Measurements from ENCODE around the gene DRICH1.
"Not testable (repeated sequence)": the region's sequence is repeated elsewhere in the genome, so short reads cannot be mapped to it uniquely, and the experiment has no call there.

DRICH1 gene, protein sequence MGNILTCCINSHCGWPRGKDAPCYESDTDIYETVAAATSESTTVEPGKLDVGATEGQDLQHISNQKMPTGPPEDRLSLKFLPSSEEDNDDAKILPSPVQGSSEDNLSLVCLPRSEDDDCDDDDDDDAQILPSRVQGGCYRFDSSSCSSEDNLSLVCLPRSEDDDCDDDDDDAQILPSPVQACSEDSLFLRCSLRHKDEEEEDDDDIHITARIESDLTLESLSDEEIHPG

DNA sequence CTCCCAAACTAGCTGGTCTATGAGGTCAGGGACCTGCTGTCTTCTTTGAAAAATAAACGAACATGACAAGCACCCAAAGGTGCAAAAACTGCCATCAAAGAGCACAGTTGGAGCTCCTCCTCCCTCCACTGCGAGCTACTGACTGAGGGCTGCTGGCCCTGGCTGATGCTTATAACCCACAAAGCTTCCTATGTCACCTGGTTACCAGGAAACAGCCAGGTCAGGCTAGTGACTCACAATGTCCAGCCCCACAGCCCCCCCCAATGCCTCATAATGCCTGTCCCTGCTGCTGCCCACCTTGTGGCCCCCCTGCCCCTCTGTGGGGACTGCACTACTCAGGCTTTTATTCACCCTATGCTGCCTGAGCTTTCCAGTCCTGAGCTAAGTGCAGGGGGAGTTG, at the start of gene DRICH1:
Gene DRICH1, minus strand, starts transcription at position 144 of the 400 bp plus-strand sequence. CDS start 298 bp downstream, outside the sequence.
- no peak for DNase-seq

DNA sequence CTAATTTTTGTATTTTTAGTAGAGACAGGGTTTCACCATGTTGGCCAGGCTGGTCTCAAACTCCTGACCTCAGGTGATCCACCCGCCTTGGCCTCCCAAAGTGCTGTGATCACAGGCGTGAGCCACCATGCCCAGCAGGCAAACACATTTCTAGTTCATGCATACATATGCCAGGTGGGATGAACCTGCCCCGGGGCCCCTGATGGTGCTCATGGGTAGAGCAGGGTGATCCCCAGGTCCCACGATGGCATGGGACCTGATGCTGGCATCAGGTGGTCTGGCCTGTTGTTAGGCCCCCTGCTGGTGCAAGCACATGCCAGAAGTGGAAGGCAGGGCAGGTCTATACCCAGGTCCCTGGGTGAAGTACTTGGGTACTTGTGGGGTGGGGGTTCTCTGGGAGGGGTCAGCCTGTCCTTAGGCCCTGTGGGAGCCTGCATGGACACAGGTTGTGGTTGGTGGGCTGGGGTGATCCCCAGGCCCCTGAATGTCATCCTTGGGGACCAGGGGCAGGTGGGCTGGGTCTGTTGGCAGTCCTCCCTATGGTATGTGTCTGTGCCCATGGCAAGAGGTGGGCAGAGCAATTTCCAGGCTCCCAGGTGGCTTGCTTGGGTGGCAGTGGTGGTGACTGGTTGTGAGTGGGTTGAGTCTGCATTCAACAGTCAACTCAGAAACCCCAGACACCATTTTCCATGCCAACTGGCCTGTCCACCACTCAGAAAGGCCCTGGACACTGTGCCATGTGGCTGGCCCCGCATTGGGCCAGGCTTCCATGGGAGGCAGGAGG, 49.1 kb upstream of the DRICH1 start:
- no peak for DNase-seq

DNA sequence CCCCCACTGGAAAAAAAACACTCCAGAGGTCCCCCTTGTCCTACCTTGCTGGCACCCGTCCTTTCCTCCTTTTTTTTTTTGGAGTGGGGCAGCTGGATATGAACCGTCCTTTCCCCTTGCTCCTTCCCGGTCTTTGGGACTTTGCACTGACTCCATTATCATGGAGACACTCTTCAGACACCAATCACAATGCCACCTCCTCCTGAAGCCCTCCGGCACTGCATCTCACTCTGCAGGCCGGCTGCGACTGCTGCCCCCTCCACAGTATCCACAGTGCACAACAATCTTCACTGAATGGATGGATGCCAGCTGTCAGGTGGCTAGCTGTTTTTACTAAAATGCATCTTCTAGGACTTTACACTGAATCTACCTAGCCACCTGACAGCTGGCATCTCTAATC, 46.0 kb upstream of the DRICH1 start:
- DNase-seq: no peak

DNA sequence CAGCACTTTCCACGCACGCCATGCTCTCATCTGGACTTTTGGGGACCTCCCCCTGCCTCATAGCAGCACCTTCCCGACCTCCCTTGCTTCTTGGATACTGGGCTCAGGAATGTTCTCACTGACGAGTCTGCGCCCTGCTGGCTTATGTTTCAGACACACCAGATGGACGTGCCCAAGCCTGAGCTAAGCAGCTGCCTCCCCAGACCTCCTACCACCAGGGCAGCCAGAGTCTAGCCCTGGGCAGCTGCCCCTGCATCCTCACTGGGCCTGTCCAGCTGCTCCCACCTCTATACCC, 45.5 kb upstream of the DRICH1 start:
- peak; percentile 30 for DNase-seq

DNA sequence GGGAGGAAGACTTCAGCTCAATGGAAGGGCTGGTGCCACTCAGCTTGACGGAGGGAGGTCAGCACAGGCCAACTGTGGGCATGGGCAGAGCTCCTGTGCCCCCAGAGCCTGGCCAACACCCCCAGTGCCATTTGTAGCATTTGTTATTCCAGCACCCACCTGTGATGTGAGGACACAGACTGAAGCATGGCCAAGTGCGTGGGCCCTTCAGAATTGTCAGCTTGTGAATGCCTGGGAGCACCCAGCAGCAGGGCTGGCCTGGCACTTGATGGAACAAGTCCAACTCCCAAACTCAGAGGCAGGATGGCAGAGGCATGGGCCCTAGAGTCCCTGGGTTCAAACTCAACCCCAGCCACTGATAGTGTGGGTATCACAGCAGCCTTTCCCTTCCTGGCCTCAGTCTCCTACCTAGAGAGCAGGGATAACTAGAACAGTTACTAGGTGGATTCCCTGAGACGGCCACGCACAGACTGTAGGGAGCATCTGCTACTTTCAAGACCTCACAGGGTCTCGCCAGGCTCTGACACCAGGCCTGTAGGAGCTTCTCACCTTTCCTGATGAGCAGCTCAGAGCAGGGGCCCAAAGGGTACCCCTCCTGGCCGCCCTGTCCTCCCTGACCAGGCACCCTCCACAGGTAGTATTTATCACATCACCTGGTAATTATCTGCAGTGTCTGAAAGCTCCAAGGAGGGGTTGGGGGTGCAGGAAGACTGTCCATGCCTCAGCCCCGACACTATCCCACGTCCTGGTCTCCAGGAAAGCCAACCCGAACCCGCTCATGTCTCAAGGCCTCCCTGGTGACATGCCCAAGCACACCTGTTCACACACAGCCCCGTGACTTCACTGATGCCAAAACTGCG, 45.0 kb upstream of the DRICH1 start:
- DNase-seq: not testable (repeated sequence)

DNA sequence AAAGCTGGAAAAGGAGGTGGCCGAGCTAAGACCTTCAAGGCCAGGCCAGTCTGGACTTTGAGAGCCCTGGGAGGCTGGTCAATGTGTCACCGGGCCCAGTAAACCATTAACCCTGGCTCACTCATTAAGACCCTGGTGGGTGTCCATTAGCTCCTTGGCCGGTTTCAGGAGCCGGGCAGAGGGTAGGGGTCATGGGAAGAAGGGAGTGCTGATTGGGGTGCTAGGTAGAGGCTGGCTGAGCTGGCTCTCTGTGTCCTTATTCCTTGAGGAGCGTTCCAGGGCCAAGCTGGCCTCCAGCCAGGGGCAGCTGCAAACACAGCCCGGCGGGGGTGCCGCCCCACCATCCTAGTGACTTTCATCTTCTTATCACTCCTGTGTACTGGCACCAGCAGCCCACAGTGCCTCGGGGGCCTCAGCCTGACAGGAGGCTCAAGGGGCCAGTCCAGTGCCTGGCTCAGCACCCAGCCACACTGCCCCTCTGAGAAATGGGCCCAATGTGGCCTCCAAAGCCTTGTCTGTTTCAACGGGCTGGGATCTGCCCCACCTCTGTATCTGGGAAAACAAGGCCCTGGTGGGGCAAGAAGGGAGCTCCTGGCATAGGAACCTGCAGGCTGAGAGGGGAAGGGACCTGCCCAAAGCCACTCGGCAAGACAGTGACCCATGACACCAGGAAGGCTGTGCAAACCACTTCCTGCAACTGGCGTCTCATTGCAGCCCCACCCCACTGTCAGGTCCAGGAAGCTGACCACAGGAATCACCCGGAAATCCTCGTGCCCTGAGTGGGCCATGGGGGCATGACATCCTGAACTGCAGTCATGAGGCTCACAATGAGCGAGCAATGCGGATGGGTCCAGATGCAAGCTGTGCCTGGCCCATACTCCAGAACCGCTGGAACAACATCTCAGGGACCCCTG, 43.6 kb upstream of the DRICH1 start:
- no peak for DNase-seq

DNA sequence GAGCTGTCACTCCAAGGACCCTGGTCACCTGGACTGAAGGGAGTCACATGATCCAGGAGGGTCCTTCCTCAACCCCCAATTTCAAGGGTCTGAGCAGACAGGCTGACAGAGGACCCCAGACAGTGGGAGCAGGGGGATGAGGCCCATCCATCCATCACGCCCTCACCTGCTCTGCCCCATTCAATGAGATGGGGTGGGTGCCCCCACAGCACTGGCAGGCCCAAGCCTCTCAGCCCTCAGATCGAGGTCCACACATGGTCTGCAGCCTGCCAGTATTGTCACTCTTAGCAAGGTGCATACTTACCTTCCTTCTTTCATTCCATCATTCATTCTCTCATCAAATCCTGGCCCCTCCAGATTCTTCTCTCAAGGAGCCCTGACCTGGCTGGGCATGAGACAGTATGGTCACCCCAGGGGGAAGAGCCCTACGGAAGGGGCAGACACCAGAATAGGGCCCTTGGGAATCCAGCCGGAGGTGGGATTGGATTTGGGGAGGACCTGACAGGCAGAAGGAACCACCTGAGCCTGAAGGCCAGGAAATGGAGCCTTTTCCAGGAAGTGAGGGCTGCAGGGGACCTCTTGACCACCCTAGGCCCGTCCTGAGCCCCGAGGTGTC, 42.9 kb upstream of the DRICH1 start:
- not testable (repeated sequence) for DNase-seq

DNA sequence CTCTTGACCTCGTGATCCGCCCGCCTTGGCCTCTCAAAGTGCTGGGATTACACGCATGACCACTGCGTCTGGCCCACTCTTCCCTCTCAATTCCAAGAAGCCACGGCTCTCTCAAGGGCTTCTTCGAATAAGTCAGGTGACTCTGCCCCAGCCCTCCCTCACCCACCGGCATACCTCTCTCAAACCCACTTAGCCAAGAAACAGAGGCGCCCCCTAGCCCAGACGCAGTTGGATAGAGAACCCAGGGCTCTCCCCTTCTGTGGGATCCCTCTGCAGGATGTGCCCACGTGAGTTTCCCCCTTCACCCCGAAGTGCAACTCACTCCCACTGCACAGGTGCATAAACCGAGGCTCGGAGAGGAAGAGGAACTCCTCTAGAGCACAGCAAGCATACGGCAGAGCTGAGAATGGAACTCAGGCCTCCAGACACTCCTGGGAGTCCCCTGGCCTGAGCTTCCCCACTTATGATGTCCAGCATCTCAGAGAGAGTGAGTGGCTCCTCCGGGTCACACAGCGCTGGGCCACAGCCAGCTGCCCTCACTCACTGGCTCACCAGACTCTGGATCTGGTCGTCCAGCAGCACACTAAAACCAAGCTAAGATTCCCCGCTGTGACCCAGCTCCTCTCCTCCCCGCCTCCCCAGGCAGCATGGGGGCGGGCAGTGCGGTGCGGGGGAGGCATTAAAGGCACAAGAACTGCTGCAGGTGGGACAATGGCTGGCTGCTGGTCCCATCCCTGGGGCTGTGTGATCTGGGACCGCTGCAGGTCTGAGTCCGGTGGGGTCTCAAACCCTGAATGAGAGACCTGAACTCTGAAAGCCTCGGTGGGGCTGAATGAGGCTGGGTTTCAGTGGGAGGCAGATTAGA, 41.9 kb upstream of the DRICH1 start:
- DNase-seq: no peak

DNA sequence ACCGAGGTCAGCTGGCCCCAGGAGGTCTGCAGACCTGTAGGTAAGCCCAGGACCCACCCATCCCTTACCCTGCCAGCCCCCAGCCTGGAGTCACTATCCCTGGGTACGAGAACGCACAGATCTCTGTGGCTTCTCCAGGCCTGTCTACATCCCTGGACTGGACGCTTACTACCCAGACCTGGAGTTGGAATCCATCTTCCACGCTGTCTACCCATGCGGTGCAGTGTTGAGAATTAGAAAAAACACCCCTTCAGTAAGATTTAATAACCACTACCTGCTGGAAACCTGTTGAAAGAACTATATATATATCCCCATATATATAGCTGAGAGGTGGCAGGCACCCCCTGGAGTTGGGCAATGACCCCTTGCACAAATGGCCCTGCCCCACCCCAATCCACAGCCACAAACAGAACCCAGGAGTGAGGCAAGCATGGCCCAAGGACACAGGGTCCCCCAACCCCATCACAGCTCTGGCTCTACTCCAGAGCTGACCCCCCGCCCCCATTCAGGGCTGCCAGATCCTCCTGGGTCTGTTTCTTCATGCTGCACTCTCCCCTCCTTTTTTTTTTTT, 41.0 kb upstream of the DRICH1 start:
- DNase-seq: no peak

DNA sequence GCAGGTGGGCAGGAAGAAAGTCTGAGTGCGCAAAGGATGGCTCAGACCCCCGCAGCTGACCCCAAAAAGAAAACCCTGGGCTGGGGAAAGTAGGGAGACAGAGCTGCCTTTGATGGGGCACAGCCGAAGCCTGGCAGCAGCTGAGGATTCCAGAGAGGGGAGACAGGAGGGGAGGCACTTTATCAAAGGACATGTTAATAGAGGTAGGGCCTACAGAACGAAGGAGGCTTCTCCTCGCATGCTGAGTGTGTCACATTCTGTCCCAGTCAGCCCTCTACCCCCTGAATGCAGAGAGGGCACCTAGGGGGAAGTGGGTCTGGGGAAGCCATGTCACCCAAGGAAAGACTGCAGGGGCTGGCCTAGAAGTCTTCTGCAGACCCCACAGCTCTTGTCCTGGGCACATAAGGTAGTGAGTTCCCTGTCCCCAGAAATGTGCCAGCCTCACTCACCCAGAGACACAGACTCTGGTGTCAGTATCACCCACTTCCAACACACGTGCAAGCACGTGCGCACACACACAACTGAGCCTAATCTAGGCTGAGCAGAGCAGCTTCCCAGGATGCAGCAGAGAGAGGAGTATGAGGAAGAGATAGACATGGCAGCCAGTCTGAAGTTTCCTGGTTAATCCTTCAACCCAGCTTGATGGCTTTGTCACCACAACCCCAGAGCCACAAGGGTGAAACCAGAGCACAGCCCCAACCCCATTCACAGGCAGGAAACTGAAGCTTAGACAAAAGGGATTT, 40.4 kb upstream of the DRICH1 start:
- DNase-seq: not testable (repeated sequence)

DNA sequence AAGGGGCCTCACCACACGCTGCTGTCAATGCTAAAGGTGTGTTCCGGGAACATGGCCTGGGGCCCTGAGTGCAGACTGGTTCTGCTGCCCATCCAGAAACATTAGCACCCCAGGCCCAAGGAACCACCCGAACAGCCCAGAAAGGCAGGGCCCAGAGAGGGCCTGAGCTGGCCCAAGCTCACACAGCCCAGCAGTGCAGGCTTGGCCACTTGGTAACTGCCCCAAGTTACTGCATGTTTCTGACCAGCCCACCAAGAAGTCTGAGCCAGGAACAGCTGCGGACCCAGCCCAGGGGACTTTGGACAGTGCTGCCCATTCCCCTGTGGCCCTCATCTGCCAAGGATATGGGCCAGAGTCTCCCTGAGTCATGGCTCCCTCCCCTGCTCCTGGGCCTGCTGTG, 39.3 kb upstream of the DRICH1 start:
- not testable (repeated sequence) for DNase-seq

DNA sequence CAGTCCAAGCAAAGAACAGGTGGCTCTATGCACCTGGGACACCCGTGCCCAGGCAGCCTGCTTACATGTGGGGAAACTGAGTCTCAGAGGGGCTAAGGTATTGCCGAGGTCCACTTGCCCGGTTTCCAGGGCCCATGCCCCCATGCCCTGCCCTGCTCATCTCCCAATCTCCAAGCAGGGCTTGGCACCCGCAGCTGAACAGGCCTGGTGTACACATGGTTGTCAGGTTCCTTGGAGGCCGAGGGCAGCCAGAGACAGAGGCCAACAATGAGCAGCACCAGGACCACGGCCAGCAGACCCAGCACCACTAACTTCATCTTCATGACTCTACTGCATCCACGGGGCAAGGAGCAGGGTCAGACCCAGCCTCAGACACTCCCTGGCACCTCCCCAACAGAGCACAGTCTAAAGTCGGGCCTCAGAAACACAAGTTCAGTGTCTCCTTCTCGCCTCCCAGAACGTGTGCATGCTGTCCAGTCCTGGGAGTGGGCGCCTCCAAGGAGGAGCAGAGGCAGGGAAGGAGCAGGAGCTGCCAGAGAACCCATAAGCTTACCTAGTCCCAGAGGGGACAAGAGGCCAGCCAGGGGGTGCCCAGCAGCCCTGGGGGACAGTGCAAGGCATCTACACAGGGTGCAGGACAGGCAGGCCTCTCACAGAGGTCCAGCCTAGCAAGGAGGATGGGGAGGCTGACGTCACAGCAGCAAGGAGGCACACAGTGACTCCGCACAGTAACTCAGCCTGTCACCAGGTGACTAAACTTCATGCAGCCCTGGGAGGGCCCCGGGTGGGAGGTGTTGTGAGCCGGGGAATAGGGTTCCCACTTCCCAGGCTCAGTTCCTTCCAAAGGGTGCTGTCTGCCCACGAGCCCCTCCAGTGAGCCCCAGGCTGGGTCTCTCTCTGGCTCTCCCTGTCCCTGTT, 38.5 kb upstream of the DRICH1 start:
- no peak for DNase-seq

DNA sequence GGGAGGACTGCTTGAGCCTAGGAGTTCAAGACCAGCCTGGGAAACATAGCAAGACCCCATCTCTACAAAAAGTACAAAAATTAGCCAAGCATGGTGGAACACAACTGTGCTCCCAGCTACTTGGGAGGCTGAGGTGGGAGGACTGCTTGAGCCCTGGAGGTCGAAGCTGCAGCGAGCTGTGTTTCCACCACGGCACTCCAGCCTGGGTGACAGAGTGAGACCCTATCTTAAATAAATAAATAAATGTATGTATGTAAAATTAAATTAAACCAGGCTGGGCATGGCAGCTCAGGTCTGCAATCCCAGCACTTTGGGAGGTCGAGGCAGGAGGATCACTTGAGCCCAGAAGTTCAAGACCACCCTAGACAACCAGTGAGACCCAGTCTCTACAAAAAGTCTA, 28.3 kb upstream of the DRICH1 start:
- not testable (repeated sequence) for DNase-seq

DNA sequence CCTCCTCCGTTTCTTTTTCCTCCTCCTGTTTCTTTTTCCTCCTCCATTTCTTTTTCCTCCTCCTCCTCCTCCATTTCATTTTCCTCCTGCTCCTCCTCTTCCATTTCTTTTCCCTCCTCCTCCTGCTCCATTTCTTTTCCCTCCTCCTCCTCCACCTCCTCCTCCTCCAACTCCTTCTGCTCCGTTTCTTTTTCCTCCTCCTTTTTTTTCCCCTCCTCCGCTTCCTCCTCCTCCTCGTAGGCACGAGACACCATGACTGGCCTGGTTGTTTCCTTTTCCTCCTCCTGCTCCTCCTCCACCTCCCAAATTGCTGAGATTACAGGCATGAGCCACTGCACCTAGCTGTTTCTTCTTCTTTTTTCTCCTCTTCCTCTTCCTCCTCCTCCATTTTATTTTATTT, 25.6 kb upstream of the DRICH1 start:
- DNase-seq: no peak

DNA sequence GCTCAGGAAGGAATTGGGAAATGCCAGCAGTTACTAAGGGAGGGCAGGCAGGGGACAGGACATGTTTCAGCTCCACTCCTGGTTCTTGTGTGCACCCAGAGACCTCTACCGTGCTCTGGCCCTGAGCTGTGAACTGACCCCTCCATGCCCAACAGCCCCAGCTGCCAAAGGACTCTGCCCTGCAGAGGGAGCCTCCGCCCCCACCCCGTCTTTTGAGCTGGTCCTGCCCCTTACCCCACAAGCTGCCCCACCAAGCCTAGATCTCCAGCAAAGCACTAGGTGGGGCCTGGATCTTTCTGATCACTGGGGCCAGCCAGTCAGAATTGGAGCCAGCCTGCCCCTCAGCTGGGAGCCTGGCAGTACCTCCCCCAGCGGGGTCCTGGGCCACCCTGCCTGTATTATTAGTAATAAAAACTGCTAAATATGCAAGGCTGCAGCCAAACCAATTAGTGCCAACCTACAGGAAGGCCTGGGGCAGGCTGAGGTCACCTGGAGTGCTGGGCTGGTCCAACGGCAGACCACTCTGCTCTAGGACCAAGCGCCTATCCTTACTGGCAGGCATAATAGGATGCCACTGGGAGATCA, 23.9 kb upstream of the DRICH1 start:
- DNase-seq: no peak

DNA sequence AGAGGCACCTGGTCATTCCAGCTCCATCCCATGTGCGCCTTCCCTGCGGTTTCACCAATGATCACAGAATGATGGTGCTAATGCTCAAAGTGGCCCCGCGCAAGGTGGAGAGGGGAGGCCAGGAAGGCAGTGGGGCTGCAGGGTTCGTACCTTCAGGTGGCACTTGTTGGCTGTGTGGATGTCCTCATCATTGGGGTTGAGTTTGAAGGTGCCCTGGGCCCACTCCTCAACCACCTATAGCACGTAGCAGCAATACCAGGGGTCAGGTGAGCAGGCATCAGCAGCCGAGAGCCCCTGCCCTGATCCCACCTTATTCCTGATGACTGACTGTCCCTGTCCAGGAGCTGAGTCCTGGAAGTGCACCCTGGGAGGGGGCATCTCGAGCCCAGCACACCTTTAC, 20.6 kb upstream of the DRICH1 start:
- no peak for DNase-seq

DNA sequence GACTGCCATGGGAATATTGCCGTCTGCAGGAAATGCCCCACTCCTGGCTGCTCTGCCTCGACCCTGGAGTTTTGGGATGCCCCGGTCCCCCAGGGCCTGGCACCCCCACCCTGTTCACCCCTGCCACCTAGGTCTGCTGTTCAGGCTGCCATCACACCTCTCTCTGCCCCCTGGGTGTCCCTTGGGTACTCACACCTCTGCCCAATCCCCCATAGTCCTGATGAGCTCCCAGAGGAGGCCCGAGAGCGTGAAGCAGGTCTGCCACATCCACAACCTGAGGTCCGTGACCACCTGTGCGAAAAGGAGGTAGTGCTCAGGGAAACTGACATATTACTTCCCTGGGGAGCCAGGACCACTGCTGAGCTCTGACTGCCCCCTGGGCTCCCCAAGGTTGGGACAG, 20.2 kb upstream of the DRICH1 start:
- DNase-seq: no peak

DNA sequence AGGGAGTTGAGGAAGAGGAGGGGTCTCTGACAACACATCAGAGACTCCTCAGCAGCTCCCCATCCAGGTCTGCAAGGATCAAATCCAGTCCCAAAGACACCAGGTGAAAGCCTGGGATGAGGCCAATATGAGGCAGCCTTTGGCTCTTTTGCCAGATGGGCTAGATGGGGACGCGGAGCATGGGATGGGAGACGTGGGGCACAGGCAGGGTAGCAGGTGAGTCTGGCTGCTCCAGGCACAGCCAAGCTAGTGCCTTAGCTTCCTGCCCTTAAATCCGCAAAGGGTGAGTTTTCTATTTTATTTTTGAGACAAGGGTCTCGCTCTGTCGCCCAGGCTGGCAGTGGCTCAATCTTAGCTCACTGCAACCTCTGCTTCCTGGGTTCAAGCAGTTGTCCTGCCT, 19.6 kb upstream of the DRICH1 start:
- no peak for DNase-seq

DNA sequence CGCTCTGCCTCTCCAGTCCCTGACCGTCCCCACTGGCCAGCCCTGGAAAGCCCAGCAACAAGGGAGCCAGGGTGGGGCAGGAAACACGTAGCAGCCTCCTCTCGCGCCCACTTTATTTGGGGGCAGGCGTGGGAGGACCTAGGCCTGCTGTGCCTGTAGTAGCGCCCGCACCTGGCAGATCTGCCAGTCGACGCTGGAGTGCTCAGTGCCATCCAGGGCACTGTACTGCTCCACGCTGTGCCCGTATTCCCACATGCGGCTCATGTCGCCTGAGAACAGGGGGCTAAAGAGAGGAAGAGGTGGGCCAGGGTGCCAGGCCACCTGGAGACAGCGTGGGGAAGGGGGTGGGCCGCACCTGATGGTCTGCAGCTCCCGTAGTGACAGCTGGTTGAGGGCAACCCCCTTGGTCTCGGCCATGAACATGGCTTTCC, 17.0 kb upstream of the DRICH1 start:
- DNase-seq: no peak

Data from DMS 273 treated with DMSO at 0.1 percent for 48 hours (cell line).